Right lobe of liver (tissue), 4 donors: ENCODE results near the gene CDH23.

Experiments
- CTCF ChIP-seq, 4 donors: fragments of 200-600 bp in 3 of 4; fragments of 450-650 bp in 1 of 4; IDR thresholded peaks; one replicate each; pipeline versions ENCODE4 v1.5.1 to v1.8.0; 2016 to 2022; ENCODE audit warnings: antibody characterized with exemption in 4 of 4, mild to moderate bottlenecking in 2 of 4
- POLR2A ChIP-seq: fragments of 450-650 bp; IDR thresholded peaks from one replicate; pipeline ENCODE4 v1.6.1; 2017; ENCODE audit warnings: antibody characterized with exemption, mild to moderate bottlenecking
- donor health status: DM: no; HTN: no; CAD: no.
- donor health status: DM: no; HTN: no; CAD: no.
- donor health status: DM: no; HTN: yes; CAD: no.

DNA sequence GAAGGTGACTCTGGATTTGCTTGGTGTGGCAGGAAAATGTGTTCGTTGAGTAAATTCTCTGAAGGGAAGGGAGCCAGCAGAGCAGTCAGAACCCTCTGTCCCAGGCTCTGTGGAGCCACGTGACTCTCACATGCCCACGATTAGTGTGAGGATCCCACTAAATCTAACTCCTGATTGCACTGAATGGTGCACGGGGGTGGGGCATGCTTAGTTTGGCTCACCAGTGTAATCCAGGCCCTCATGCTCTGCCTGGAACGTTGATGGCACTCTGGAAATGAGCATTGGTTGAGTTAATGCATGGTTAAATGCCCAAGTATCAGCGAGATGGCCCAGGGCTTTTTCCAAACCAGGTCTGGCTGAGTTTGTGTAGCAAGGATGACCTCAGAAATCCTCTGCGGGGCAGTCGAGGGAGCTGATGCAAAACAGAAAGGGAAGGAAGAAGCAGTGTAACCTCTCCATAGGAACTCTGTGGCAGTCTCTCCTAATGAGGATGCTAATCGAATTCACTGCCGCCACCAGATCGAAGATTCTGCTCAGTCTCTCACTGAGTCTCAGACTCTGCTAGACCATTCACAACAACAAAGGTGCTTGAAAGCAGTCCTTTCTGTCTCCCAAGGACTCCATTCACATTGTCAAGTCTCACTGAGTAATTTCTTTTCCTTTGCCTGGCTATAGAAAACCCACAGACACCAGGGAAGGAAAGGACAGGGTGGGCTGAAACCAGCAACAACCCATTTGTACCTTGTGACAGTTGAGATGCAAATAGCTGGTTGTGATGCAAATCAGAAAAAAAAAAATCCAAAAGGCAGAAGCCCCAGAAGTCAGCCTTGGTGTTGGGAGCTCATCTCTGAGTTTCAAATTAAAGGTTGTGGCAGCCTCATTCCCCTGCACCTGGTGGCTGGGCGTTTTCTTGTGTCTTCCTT, 224.8 kb downstream of the CDH23 start:
- TF ChIP-seq CTCF (IDR thresholded peaks at IDR 0.05), result no peak
- no peak for TF ChIP-seq POLR2A
